ENCODE data around the gene EXT2. TPM values are rescaled to one million over a fixed set of nuclear protein-coding genes. Genes with fewer than 3 reads are reported as not detected.

Gene EXT2
- polyA plus RNA-seq, 1 experiment, result 171 TPM

- Histone ChIP-seq H3K36me3 (ENCODE audit: control insufficient read depth, insufficient read depth, low read length) (peaks cover 17% of the 10 kb centered on the region), H3K4me3 (ENCODE audit: low read depth, low read length) (no peak overlapping the region), H3K27me3 (ENCODE audit: control insufficient read depth, insufficient read depth, low read length) (no peaks in the 10 kb centered on the region)
- no peak for DNase-seq (ENCODE audit: low read depth)
- ChIA-PET POLR2A (no interaction called here), CTCF (interaction anchor here (1.5 kb wide), 1 partner anchor 410 kb away, joined by 4 read pairs; no protein-coding TSS in a partner anchor)
- no peak for TF ChIP-seq CTCF (IDR thresholded peaks at IDR 0.05; ENCODE audit: insufficient read depth, low read depth, low read length)
Observed at GRCh38 chr11:44127130-44127529, 31.7 kb downstream of the EXT2 start.

- TF ChIP-seq CTCF (IDR thresholded peaks at IDR 0.05; ENCODE audit: insufficient read depth, low read depth, low read length), result no peak
- CTCF ChIA-PET, result interaction anchor here (0.8 to 1.5 kb wide), 2 partner anchors 19 to 409 kb away, joined by 4 read pairs; no protein-coding TSS in a partner anchor
- POLR2A ChIA-PET, result no interaction called here
- no peak overlapping the region for H3K4me3 ChIP-seq (ENCODE audit: low read depth, low read length)
- peaks cover 19% of the 10 kb centered on the region for H3K36me3 ChIP-seq (ENCODE audit: control insufficient read depth, insufficient read depth, low read length)
- no peak for DNase-seq (ENCODE audit: low read depth)
- no peaks in the 10 kb centered on the region for H3K27me3 ChIP-seq (ENCODE audit: control insufficient read depth, insufficient read depth, low read length)
Observed at GRCh38 chr11:44128729-44129128, 33.3 kb downstream of the EXT2 start.

- Histone ChIP-seq H3K27me3 (ENCODE audit: control insufficient read depth, insufficient read depth, low read length) (no peaks in the 10 kb centered on the region), H3K36me3 (ENCODE audit: control insufficient read depth, insufficient read depth, low read length) (peaks cover 15% of the 10 kb centered on the region), H3K4me3 (ENCODE audit: low read depth, low read length) (no peak overlapping the region)
- no peak for DNase-seq (ENCODE audit: low read depth)
- ChIA-PET POLR2A (no interaction called here), CTCF (interaction anchor here (0.9 to 2.6 kb wide), 6 partner anchors 11 to 409 kb away, joined by 3 to 13 read pairs (median 4); no protein-coding TSS in a partner anchor)
- no peak for TF ChIP-seq CTCF (IDR thresholded peaks at IDR 0.05; ENCODE audit: insufficient read depth, low read depth, low read length)
Observed at GRCh38 chr11:44130751-44131150, 35.3 kb downstream of the EXT2 start.

GRCh38 chr11:44133335-44133946, 38.0 kb downstream of the EXT2 start:
- Histone ChIP-seq H3K36me3 (ENCODE audit: control insufficient read depth, insufficient read depth, low read length) (peaks cover 9% of the 10 kb centered on the region), H3K27me3 (ENCODE audit: control insufficient read depth, insufficient read depth, low read length) (no peaks in the 10 kb centered on the region), H3K4me3 (ENCODE audit: low read depth, low read length) (no peak overlapping the region)
- ChIA-PET POLR2A (no interaction called here), CTCF (interaction anchor here (0.8 to 3.8 kb wide), 43 partner anchors 9 to 422 kb away, joined by 3 to 37 read pairs (median 4); partner anchors contain the start of gene EXT2)
- no peak for DNase-seq (ENCODE audit: low read depth)
- TF ChIP-seq CTCF (IDR thresholded peaks at IDR 0.05; ENCODE audit: insufficient read depth, low read depth, low read length), result peak; percentile 75

- Histone ChIP-seq H3K36me3 (ENCODE audit: control insufficient read depth, insufficient read depth, low read length) (peaks cover 9% of the 10 kb centered on the region), H3K4me3 (ENCODE audit: low read depth, low read length) (no peak overlapping the region), H3K27me3 (ENCODE audit: control insufficient read depth, insufficient read depth, low read length) (no peaks in the 10 kb centered on the region)
- POLR2A ChIA-PET, result no interaction called here
- CTCF ChIA-PET, result interaction anchor here (0.9 to 3.8 kb wide), 17 partner anchors 12 to 405 kb away, joined by 3 to 37 read pairs (median 5); no protein-coding TSS in a partner anchor
- TF ChIP-seq CTCF (IDR thresholded peaks at IDR 0.05; ENCODE audit: insufficient read depth, low read depth, low read length), result no peak
- DNase-seq (ENCODE audit: low read depth), result no peak
Observed at GRCh38 chr11:44134625-44135024, 39.1 kb downstream of the EXT2 start.

Measured in BJ (cell line).